Astrocyte (in vitro differentiated cells and primary cell): ENCODE results near the gene MARCHF9.

Source experiments
- CTCF ChIP-seq: IDR thresholded peaks from 2 replicates; pipeline ENCODE4 v1.5.1; 2011; ENCODE audit warnings: low read depth, mild to moderate bottlenecking, inconsistent platforms, low read length, moderate library complexity; ENCODE audit not compliant: insufficient read depth
- EZH2 ChIP-seq: IDR thresholded peaks from 2 replicates; pipeline ENCODE4 v1.6.1; 2012; ENCODE audit warnings: mild to moderate bottlenecking, low read length, inconsistent platforms; ENCODE audit not compliant: insufficient read depth

- TF ChIP-seq CTCF (no peak), EZH2 (no peak)
Measured at GRCh38 chr12:57743769-57744168, 11.1 kb upstream of the MARCHF9 start.
